Measurements from ENCODE around the gene S1PR1. TPM values are rescaled to one million over a fixed set of nuclear protein-coding genes. Genes with fewer than 3 reads are reported as not detected.

The S1PR1 gene
- total and polyA plus RNA-seq, 4 donors: 31.6 to 75.7 (median 50.3) TPM

GRCh38 chr1:101282314-101283038 lies 45.7 kb downstream of the S1PR1 start:
- no peak overlapping the region for H3K27ac ChIP-seq (ENCODE audit: low read depth, low read length)
- WGBS (ENCODE audit: insufficient coverage): 68% methylated on average over 7 of the region's 10 CpGs
- H3K4me3 ChIP-seq (ENCODE audit: low read depth, low read length): no peak overlapping the region
- no peaks in the 10 kb centered on the region for H3K36me3 ChIP-seq (ENCODE audit: control insufficient read depth, insufficient read depth, low read length)
- peaks cover 4% of the 10 kb centered on the region for H3K4me1 ChIP-seq (ENCODE audit: control insufficient read depth, insufficient read depth, low read length)
- H3K27me3 ChIP-seq (ENCODE audit: control insufficient read depth, insufficient read depth, low read length): no peaks in the 10 kb centered on the region
- peak in 1 of 6 donors; percentile 27 for DNase-seq (ENCODE audit: low read depth in 4 of 6, low spot score in 6 of 6)
- no peaks in the 10 kb centered on the region for H3K9me3 ChIP-seq (ENCODE audit: control insufficient read depth, insufficient read depth, low read length)

GRCh38 chr1:101283443-101283842 lies 46.6 kb downstream of the S1PR1 start:
- Histone ChIP-seq H3K27me3 (ENCODE audit: control insufficient read depth, insufficient read depth, low read length) (no peaks in the 10 kb centered on the region), H3K9me3 (ENCODE audit: control insufficient read depth, insufficient read depth, low read length) (no peaks in the 10 kb centered on the region), H3K4me3 (ENCODE audit: low read depth, low read length) (no peak overlapping the region), H3K4me1 (ENCODE audit: control insufficient read depth, insufficient read depth, low read length) (peaks cover 4% of the 10 kb centered on the region), H3K27ac (ENCODE audit: low read depth, low read length) (no peak overlapping the region), H3K36me3 (ENCODE audit: control insufficient read depth, insufficient read depth, low read length) (no peaks in the 10 kb centered on the region)
- no peak for DNase-seq (ENCODE audit: low read depth in 4 of 6, low spot score in 6 of 6)
- 93% methylated on average over 2 of the region's 3 CpGs for WGBS (ENCODE audit: insufficient coverage)

- no peaks in the 10 kb centered on the region for H3K9me3 ChIP-seq (ENCODE audit: control insufficient read depth, insufficient read depth, low read length)
- peak in 1 of 6 donors; percentile 26 for DNase-seq (ENCODE audit: low read depth in 4 of 6, low spot score in 6 of 6)
- H3K4me1 ChIP-seq (ENCODE audit: control insufficient read depth, insufficient read depth, low read length): peaks cover 4% of the 10 kb centered on the region
- 46% methylated on average over 13 of the region's 16 CpGs for WGBS (ENCODE audit: insufficient coverage)
- no peak overlapping the region for H3K27ac ChIP-seq (ENCODE audit: low read depth, low read length)
- H3K36me3 ChIP-seq (ENCODE audit: control insufficient read depth, insufficient read depth, low read length): no peaks in the 10 kb centered on the region
- H3K4me3 ChIP-seq (ENCODE audit: low read depth, low read length): no peak overlapping the region
- no peaks in the 10 kb centered on the region for H3K27me3 ChIP-seq (ENCODE audit: control insufficient read depth, insufficient read depth, low read length)
Observed at GRCh38 chr1:101284021-101284420, 47.2 kb downstream of the S1PR1 start.

GRCh38 chr1:101284622-101285218 lies 47.9 kb downstream of the S1PR1 start:
- no peak overlapping the region for H3K4me3 ChIP-seq (ENCODE audit: low read depth, low read length)
- peaks cover 4% of the 10 kb centered on the region for H3K4me1 ChIP-seq (ENCODE audit: control insufficient read depth, insufficient read depth, low read length)
- H3K27me3 ChIP-seq (ENCODE audit: control insufficient read depth, insufficient read depth, low read length): no peaks in the 10 kb centered on the region
- no peaks in the 10 kb centered on the region for H3K9me3 ChIP-seq (ENCODE audit: control insufficient read depth, insufficient read depth, low read length)
- 88% methylated on average over 4 of the region's 5 CpGs for WGBS (ENCODE audit: insufficient coverage)
- no peak overlapping the region for H3K27ac ChIP-seq (ENCODE audit: low read depth, low read length)
- DNase-seq (ENCODE audit: low read depth in 4 of 6, low spot score in 6 of 6): no peak
- no peaks in the 10 kb centered on the region for H3K36me3 ChIP-seq (ENCODE audit: control insufficient read depth, insufficient read depth, low read length)

- peaks cover 4% of the 10 kb centered on the region for H3K4me1 ChIP-seq (ENCODE audit: control insufficient read depth, insufficient read depth, low read length)
Observed at GRCh38 chr1:101285922-101286570, 49.2 kb downstream of the S1PR1 start.

GRCh38 chr1:101288491-101288944 lies 51.7 kb downstream of the S1PR1 start:
- H3K9me3 ChIP-seq (ENCODE audit: control insufficient read depth, insufficient read depth, low read length): no peaks in the 10 kb centered on the region
- H3K36me3 ChIP-seq (ENCODE audit: control insufficient read depth, insufficient read depth, low read length): no peaks in the 10 kb centered on the region
- no peak overlapping the region for H3K27ac ChIP-seq (ENCODE audit: low read depth, low read length)
- H3K4me1 ChIP-seq (ENCODE audit: control insufficient read depth, insufficient read depth, low read length): peaks cover 4% of the 10 kb centered on the region
- whole genome bisulfite sequencing (ENCODE audit: insufficient coverage): 72% methylated on average over 3 of the region's 4 CpGs
- H3K27me3 ChIP-seq (ENCODE audit: control insufficient read depth, insufficient read depth, low read length): no peaks in the 10 kb centered on the region
- no peak overlapping the region for H3K4me3 ChIP-seq (ENCODE audit: low read depth, low read length)
- DNase-seq (ENCODE audit: low read depth in 4 of 6, low spot score in 6 of 6): peak; percentile 57 to 94 (median 64)

More at GRCh38 chr1:101285922-101286570, 49.2 kb downstream of the S1PR1 start:
- WGBS (ENCODE audit: insufficient coverage): no CpG with 5 or more reads among the region's 2 CpGs
- no peak overlapping the region for H3K27ac ChIP-seq (ENCODE audit: low read depth, low read length)
- no peaks in the 10 kb centered on the region for H3K27me3 ChIP-seq (ENCODE audit: control insufficient read depth, insufficient read depth, low read length)
- H3K4me3 ChIP-seq (ENCODE audit: low read depth, low read length): no peak overlapping the region
- no peak for DNase-seq (ENCODE audit: low read depth in 4 of 6, low spot score in 6 of 6)
- no peaks in the 10 kb centered on the region for H3K9me3 ChIP-seq (ENCODE audit: control insufficient read depth, insufficient read depth, low read length)
- H3K36me3 ChIP-seq (ENCODE audit: control insufficient read depth, insufficient read depth, low read length): no peaks in the 10 kb centered on the region

- Histone ChIP-seq H3K27me3 (ENCODE audit: control insufficient read depth, insufficient read depth, low read length) (no peaks in the 10 kb centered on the region), H3K27ac (ENCODE audit: low read depth, low read length) (no peak overlapping the region), H3K36me3 (ENCODE audit: control insufficient read depth, insufficient read depth, low read length) (no peaks in the 10 kb centered on the region), H3K9me3 (ENCODE audit: control insufficient read depth, insufficient read depth, low read length) (no peaks in the 10 kb centered on the region), H3K4me3 (ENCODE audit: low read depth, low read length) (no peak overlapping the region), H3K4me1 (ENCODE audit: control insufficient read depth, insufficient read depth, low read length) (no peaks in the 10 kb centered on the region)
- peak in 1 of 6 donors; percentile 36 for DNase-seq (ENCODE audit: low read depth in 4 of 6, low spot score in 6 of 6)
- WGBS (ENCODE audit: insufficient coverage): 66% methylated on average over 2 of the region's 6 CpGs
Observed at GRCh38 chr1:101290119-101290921, 53.5 kb downstream of the S1PR1 start.
